HK-2 (cell line): ENCODE data around the gene TMEM222.
A peak's percentile ranks its signal among the peaks of the same experiment; 100 is the strongest.
"Not testable (repeated sequence)": the region's sequence is repeated elsewhere in the genome, so short reads cannot be mapped to it uniquely, and the experiment has no call there.

Experiments used
- DNase-seq: peaks from one replicate; pipeline ENCODE4 v3.0.0-alpha.2; 2018; ENCODE audit not compliant: unreplicated experiment

TMEM222 gene, protein sequence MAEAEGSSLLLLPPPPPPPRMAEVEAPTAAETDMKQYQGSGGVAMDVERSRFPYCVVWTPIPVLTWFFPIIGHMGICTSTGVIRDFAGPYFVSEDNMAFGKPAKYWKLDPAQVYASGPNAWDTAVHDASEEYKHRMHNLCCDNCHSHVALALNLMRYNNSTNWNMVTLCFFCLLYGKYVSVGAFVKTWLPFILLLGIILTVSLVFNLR

DNA sequence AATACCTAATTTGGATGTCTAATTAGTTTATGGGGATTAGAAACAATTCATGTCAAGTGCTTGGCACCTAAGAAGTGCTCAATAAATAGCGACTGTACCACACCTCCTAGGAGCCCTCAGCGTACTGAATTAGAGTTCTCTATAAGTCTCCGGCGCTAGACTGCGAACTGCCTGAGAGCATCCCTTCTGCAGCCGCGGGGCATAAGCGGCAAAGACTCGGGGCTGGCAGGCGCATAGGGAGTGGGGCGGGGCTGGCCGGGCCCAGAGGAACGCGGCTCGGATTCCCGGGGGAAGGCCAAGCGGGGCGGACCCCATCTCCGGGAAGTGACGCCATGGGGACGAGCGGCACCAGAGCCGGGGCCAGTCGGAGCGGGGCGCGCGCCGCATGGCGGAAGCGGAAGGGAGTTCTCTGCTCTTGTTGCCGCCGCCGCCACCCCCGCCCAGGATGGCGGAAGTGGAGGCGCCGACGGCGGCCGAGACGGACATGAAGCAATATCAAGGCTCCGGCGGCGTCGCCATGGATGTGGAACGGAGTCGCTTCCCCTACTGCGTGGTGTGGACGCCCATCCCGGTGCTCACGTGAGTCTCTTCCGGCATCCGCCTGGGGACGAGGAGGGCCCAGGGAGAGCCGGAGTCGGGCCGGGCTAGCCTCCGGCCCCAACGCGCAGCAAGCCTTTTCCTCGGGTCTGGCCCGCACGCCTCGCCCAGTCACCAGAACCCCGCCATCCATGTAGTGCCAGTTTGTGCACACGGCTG is at the start of gene TMEM222:
Gene TMEM222 (plus strand): TSS at position 351 of the 756 bp plus-strand sequence. CDS start 35 bp downstream, at position 386.
- peak; percentile 97 for DNase-seq

DNA sequence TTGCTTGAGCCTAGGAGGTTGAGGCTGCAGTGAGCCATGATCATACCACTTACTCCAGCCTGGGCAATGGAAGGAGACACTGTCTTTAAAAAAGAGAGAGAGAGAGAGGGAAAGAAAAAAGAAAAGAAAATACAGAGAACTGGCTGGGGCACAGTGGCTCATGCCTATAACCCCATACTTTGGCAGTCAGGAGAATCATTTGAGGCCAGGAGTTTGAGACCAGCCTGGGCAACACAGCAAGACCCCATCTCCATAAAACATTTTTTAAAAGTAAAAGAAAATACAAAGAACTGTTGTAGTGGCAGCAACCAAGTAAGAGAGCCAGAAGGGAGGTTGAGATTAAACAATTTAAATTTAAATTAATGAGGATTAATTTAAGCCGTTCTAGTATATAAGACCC is 47.8 kb upstream of the TMEM222 start:
- DNase-seq: no peak

DNA sequence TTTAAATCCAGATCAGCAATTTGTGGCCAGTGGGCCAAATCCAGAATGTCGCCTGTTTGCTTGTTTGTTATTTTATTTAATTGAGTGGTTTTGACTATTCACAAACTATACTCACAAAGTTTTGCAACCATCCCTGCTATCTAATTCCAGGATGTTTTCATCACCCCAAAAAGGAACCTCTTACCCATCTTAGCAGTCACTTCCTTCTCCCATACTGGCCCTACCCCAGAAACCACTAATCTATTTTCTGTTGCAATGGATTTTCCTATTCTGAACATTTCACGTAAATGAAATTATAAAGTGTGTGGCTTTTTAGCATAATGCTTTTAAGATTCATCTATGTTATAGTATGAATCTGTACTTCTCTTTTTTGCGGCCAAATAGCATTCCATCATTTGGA is 46.3 kb upstream of the TMEM222 start:
- DNase-seq: no peak

- DNase-seq: peak; percentile 75
Measured at GRCh38 chr1:27284425-27285273, 37.3 kb upstream of the TMEM222 start.

DNA sequence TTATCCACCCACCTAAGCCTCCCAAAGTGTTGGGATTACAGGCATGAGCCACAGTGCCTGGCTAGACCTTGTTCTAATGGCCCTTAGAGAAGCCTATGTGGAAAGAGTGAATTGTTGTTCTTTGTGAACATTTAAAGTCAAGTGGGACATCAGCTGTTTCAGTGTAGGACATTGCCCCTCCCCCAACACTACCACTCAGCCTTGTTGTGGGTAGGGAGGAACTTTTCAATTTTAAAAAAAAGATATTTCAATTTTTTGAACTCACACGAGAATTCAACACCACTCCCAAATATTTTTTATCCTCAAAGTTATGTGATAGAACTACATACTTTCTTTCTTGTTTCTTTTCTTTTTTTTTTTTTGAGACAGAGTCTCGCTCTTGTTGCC is 36.7 kb upstream of the TMEM222 start:
- DNase-seq: no peak

DNA sequence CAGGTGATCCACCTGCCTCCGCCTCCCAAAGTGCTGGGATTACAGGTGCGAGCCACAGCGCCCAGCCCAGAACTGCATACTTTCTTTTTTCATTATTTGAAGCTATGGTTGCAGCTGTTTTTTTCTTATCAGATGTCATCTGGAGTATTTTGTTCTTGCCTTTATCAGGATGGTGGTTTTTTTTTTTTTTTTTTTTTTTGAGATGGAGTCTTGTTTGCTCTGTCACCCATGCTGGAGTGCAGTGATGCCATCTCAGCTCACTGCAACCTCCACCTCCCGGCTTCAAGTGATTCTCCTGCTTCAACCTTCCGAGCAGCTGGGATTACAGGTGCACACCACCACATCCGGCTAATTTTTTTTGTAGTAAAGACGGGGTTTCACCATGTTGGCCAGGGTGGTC is 36.1 kb upstream of the TMEM222 start:
- DNase-seq: not testable (repeated sequence)

DNA sequence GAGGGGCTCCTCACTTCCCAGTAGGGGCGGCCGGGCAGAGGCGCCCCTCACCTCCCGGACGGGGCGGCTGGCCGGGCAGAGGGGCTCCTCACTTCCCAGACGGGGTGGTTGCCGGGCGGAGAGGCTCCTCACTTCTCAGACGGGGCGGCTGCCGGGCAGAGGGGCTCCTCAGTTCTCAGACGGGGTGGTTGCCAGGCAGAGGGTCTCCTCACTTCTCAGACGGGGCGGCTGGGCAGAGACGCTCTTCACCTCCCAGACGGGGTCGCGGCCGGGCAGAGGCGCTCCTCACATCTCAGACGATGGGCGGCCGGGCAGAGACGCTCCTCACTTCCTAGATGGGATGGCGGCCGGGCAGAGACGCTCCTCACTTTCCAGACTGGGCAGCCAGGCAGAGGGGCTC is 32.8 kb upstream of the TMEM222 start:
- not testable (repeated sequence) for DNase-seq

DNA sequence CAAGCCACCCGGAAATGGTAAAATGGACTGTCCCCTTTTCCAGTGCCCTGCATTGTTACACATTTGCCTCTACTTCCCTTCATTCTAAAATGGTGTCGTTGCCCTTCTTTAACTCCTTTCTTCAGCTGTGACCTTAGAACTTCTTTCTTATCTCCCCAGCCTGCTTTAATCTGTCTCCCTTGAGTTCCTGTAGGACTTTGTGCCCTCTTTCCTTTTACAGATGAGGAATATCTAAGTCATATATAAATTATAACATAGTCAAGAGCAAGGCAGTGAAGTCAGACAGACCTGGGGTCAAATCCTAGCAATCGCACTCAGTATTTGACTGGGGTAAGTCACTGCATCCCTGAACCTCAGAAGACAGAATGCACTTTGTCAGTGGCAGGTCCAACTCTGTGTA is 31.4 kb upstream of the TMEM222 start:
- DNase-seq: no peak

GRCh38 chr1:27292106-27292505 is 29.9 kb upstream of the TMEM222 start:
- peak; percentile 33 for DNase-seq

- DNase-seq: no peak
Measured at GRCh38 chr1:27293915-27294314, 28.0 kb upstream of the TMEM222 start.

- peak; percentile 67 for DNase-seq
Measured at GRCh38 chr1:27296773-27297291, 25.1 kb upstream of the TMEM222 start.

- no peak for DNase-seq
Measured at GRCh38 chr1:27297903-27298302, 24.1 kb upstream of the TMEM222 start.

DNA sequence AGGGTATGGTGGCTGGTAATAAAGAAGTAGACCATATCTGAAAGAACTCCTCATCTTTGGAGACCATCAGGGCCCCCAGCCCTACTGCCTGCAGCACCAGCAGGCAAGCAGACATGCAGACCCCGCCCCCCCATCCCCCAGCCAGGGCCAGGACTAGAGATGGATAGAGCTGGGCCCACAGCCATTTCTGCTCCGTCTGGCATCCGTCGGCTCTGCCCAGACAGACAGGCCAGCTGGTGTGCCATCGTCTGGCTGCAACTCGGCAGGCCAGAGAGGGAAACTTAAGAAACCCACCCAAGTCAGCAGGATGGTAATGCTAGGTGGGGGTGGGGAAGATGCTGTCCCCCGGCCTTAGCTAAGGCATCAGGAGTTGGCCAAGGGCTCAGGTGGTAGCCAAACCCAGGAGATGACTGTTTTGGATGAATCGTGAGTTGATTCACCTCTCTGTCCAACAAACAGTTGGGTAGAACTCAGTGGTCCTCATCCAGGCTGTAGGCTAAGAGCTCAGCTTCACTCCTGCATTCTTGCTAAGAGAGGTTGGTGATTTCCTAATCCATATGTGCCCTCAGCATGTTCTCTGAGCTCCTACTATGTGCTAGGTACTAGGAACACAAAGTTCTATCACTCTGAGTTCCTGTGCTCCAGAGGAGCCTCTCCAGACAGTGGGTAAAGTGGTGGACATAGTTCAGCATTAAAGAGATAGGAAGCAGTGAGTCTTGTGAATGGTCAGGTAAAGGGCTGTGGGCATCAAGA is 23.2 kb upstream of the TMEM222 start:
- no peak for DNase-seq

DNA sequence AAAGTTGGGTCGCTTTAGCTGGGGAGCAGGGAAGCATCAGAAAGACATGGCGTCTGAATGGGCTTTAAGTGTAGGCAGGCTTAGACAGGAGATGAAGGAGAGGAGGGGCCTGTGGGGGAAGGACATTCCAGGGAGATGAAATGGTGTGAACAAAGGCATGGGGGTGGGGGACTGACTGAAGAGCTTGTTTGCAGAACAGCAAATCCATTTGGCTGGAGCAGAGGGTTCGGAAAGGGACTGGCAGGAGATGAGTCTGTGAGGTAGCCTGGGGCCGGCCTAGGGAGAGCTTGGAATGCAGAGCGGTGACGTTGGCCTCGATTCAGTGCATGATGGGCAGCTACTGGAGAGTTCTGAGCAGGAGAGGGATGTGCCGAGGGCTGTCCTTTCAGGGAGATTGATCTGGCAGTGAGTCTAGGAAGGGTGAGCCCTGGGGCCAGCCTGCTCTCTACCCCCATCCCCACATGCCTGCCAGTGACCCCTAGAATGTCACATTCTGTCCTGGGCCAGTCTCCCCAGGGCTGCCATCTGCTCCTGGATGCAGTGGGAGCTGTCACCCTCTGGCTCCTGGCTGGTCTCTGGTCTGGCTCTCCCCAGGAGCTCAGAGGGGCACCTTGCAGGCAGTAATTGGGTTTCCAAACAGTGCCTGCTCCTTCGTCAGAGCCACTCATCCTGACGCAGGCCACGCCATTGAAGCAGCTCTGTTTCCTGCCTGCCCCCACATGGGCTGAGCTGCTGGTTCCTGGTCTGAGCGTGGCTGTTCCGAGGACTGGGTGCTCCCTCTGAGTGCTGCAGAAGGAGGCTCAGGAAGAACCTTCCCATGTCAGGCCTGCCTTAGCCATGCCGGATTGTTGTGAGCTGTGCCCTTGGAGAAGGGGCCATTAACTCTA is 22.3 kb upstream of the TMEM222 start:
- DNase-seq: peak; percentile 94

DNA sequence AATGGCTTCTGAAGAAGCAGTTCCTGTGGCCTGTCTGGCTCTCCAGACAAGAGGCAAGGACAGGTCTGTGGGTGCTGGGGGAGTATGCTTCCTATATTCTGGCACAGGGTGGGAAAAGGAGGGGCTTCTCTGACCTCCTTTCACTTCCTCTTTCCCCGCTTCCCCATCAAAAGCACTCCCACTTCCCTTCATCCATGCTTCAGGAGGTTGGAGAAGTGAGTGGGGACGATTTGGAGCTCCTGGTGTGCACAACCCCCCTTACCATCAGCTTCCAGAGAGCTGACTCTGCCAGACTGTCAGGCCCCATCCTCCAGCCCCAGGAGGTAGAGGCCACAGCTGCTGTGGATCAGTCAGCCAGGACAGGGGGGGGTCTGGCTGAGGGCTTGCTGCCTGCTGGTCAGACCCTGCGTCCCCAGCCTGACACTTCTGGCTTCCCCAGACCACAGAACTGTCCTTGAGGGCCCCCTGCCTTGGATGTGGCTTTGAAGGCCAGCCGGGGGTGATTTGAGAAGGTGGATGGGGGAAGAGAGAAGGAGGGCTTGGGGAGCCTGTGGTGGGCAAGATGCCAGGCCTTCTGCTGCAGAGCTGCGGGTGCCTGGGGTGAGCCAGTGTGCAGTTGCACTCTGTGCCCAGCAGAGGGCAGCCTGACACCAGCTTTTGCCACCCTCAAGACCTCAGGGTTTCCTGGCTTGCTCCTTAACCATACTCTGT is 21.5 kb upstream of the TMEM222 start:
- DNase-seq: peak; percentile 93

DNA sequence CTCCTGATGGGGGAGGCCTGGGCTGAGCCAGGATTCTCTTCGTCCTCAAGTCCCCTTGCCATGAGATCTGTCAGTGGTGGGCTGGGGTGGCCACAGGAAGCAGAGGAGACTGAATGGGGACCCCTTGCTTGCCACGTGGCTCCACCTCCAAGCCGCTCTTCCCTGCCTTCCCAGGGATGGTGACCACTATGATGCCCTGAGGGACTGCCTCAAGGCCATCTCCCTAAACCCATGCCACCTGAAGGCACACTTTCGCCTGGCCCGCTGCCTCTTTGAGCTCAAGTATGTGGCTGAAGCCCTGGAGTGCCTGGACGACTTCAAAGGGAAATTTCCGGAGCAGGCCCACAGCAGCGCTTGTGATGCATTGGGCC is 20.9 kb upstream of the TMEM222 start:
- no peak for DNase-seq

- no peak for DNase-seq
Measured at GRCh38 chr1:27301582-27302199, 20.3 kb upstream of the TMEM222 start.

DNA sequence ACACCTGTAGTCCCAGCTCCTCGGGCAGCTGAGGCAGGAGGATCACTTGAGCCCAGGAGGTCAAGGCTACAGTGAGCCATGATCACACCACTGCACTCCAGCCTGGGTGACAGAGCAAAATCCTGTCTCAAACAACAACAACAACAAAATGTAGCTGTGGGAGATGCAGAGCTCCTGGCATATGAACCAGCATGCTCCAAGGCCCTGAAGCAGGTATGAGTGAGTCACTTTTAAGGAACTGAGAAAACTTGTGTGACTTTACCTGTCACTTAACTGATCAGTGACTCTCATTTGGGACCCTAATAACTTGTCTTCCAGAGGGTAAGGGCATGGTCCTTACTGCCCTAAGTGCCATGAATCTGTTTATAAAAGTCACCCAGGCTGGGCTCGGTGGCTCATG is 19.4 kb upstream of the TMEM222 start:
- DNase-seq: no peak

DNA sequence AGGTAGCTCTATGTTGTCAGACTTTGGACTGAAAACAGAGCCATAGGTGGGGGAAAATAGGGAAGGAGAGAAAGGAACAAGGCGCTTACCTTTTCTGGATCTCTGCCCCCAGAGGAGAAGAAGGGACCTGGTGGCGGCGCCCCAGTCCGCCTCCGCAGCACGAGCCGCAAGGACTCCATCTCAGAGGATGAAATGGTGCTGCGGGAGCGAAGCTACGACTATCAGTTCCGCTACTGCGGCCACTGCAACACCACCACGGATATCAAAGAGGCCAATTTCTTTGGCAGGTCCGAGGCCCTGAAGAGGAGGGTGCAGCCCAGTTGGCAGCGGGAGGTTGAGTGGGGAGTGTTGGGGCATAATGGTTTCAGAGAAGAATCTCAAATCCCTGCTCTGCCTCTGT is 18.5 kb upstream of the TMEM222 start:
- no peak for DNase-seq

- no peak for DNase-seq
Measured at GRCh38 chr1:27306071-27306470, 15.9 kb upstream of the TMEM222 start.
